HepG2 (cell line): Measurements from ENCODE around the gene STK32B. TPM values are rescaled to one million over a fixed set of nuclear protein-coding genes. Genes with fewer than 3 reads are reported as not detected.

Experiments
- ATAC-seq: fragments of 200-7000 bp; cut with Tn5 transposase; 3 replicates; pipeline ENCODE4 v1.9.1; 2020; ENCODE audit warnings: mild to moderate bottlenecking, moderate library complexity
- BruUV-seq: library from RNA; stranded (reverse); fragments of 400-500 nt; replicated peaks from 2 replicates; lab custom pipeline; 2021; lab: Mats Ljungman, UMichigan
- CTCF ChIA-PET: fragments of 300-600 bp; formaldehyde crosslinking; extraction: SDS; loops from one replicate; lab custom pipeline; 2021; ENCODE audit warnings: low total read pairs, inconsistent platforms, low intra/inter-chr PET ratio; lab: Yijun Ruan, JAX
- POLR2A ChIA-PET: fragments of 350-600 bp; sonication (Branson Sonifier 250); formaldehyde crosslinking; loops from one replicate; lab custom pipeline; 2020; ENCODE audit warnings: antibody characterized with exemption, inconsistent platforms; lab: Yijun Ruan, JAX
- DNase-seq: peaks from one replicate; pipeline ENCODE4 v3.0.0-alpha.2; 2015; ENCODE audit warnings: low spot score
- FAIRE-seq: peaks from 3 replicates; lab custom pipeline; 2011; peaks lifted over from hg19 to GRCh38; lab: Jason Lieb, UNC
- H2AFZ ChIP-seq: one replicate; pipeline ENCODE4 v1.6.1; 2011; ENCODE audit warnings: low read length, inconsistent platforms
- H3K27ac ChIP-seq: fragments of 300-600 bp; 3 replicates; pipeline ENCODE4 v1.8.0; 2011; ENCODE audit warnings: mixed run types, mild to moderate bottlenecking, mixed read lengths, low read length, inconsistent platforms; ENCODE audit not compliant: insufficient read depth; ENCODE audit errors: extremely low read length
- H3K27me3 ChIP-seq, 2 experiments: fragments of 200-600 bp in 1 of 2; 2 replicates in 1 of 2; 3 replicates in 1 of 2; pipeline versions ENCODE4 v1.6.0 to v1.8.0; 2011; ENCODE audit warnings: low read length in 2 of 2, mild to moderate bottlenecking in 2 of 2, moderate library complexity in 2 of 2, inconsistent platforms in 1 of 2; ENCODE audit not compliant: insufficient read depth in 2 of 2, control insufficient read depth in 1 of 2
- H3K36me3 ChIP-seq, 2 experiments: fragments of 200-600 bp in 1 of 2; replicated peaks in 1 of 2; 2 replicates in 1 of 2; 3 replicates in 1 of 2; pipeline versions ENCODE4 v1.5.1 to v1.8.0; 2011; ENCODE audit warnings: low read length in 2 of 2, inconsistent platforms in 1 of 2; ENCODE audit not compliant: insufficient read depth in 2 of 2, control insufficient read depth in 1 of 2
- H3K4me1 ChIP-seq: 2 replicates; pipeline ENCODE4 v1.5.1; 2012; ENCODE audit warnings: low read length, inconsistent platforms; ENCODE audit not compliant: insufficient read depth
- H3K4me2 ChIP-seq: 2 replicates; pipeline ENCODE4 v1.6.0; 2011; ENCODE audit warnings: low read depth, low read length, inconsistent platforms
- H3K4me3 ChIP-seq, 3 experiments: fragments of 200-600 bp in 1 of 3; sonication (generic), shearing (Covaris generic) in 1 of 3; replicated peaks in 1 of 3; 2 replicates each; pipeline ENCODE4 v1.5.1; 2011 to 2016; ENCODE audit warnings: low read length in 3 of 3, inconsistent platforms in 2 of 3, low read depth in 2 of 3, mild to moderate bottlenecking in 2 of 3, control low read depth in 1 of 3, mixed read lengths in 1 of 3; ENCODE audit not compliant: insufficient read depth in 1 of 3
- H3K79me2 ChIP-seq: one replicate; pipeline ENCODE4 v1.6.1; 2011; ENCODE audit warnings: low read length, inconsistent platforms; ENCODE audit not compliant: insufficient read depth
- H3K9ac ChIP-seq: 2 replicates; pipeline ENCODE4 v1.6.0; 2011; ENCODE audit warnings: mild to moderate bottlenecking, low read depth, low read length, inconsistent platforms; ENCODE audit not compliant: insufficient read depth
- H3K9me3 ChIP-seq: 2 replicates; pipeline ENCODE4 v1.5.1; 2012; ENCODE audit warnings: mild to moderate bottlenecking, low read length
- H4K20me1 ChIP-seq: 2 replicates; pipeline ENCODE4 v1.6.0; 2011; ENCODE audit warnings: inconsistent platforms, mild to moderate bottlenecking, low read length, moderate library complexity; ENCODE audit not compliant: insufficient read depth
- ZNF124 ChIP-seq: sonication (generic); formaldehyde crosslinking; IDR thresholded peaks from 2 replicates; pipeline ENCODE4 v1.4.0; 2020; ENCODE audit warnings: missing genetic modification reagents
- ZNF781 ChIP-seq: sonication (generic); formaldehyde crosslinking; IDR thresholded peaks from 2 replicates; pipeline ENCODE4 v1.5.1; 2020; ENCODE audit warnings: borderline replicate concordance, mild to moderate bottlenecking, missing genetic modification reagents; ENCODE audit errors: not compliant biosample characterization
- WGBS: methylation state at CpG from one replicate; pipeline ENCODE4 v1.1.6; 2017; ENCODE audit warnings: low lambda C conversion rate; 5-methylcytosine and 5-hydroxymethylcytosine counted together
- in situ Hi-C: cut with HindIII; loops from 2 replicates; pipeline ENCODE4 v1.10.0; 2017; ENCODE audit warnings: low pct_unique_long_range_greater_than_20kb; ENCODE audit not compliant: extremely low pct_ligation_motif_present
- intact Hi-C: fragments of 100-400 bp; cut with micrococcal nuclease; formaldehyde crosslinking; loops from one replicate; pipeline ENCODE4 v1.10.0; 2022; ENCODE audit not compliant: unreplicated experiment
- polyA plus RNA-seq, 8 experiments: library from polyadenylated mRNA; depleted of rRNA in 3 of 8; stranded (reverse) in 7 of 8; unstranded in 1 of 8; fragments of >200 nt; fragmentation: Illumina TruSeq in 4 of 8; extraction: Trizol in 4 of 8; gene quantifications; 2 replicates each; pipeline versions ENCODE4 v1.2.1 to v1.2.3, GENCODE V29; 2011 to 2016; ENCODE audit warnings: low read depth in 4 of 8, missing spikeins in 1 of 8, mixed read lengths in 1 of 8; ENCODE audit not compliant: insufficient read depth in 1 of 8
- total RNA-seq, 5 experiments: library from RNA; depleted of rRNA; stranded (reverse); fragments of >200 nt; fragmentation: Illumina TruSeq; extraction: Trizol; gene quantifications; 2 replicates each; pipeline ENCODE4 v1.2.3, GENCODE V29; 2016; ENCODE audit warnings: low read depth in 1 of 5
- TF ChIP-seq, protein P1 (sequence below), 2 experiments: IDR thresholded peaks; 2 replicates each; pipeline ENCODE4 v1.6.1; 2011 to 2012; ENCODE audit warnings: low read length in 2 of 2, borderline replicate concordance in 1 of 2, low read depth in 1 of 2, mild to moderate bottlenecking in 1 of 2, moderate library complexity in 1 of 2
- TF ChIP-seq, protein P2 (sequence below): sonication (generic); formaldehyde crosslinking; IDR thresholded peaks from 2 replicates; pipeline ENCODE4 v1.8.0; 2022; ENCODE audit warnings: missing genetic modification reagents, low read depth, mild to moderate bottlenecking, borderline replicate concordance
- TF ChIP-seq, protein P3 (sequence below): conservative IDR thresholded peaks from 2 replicates; pipeline ENCODE4 v1.6.1; 2018; ENCODE audit warnings: missing genetic modification reagents
- TF ChIP-seq, protein P4 (sequence below): sonication (generic); formaldehyde crosslinking; IDR thresholded peaks from 2 replicates; pipeline ENCODE4 v1.4.0; 2020; ENCODE audit warnings: mild to moderate bottlenecking, missing genetic modification reagents
- TF ChIP-seq, protein P5 (sequence below): sonication (generic); formaldehyde crosslinking; IDR thresholded peaks from 2 replicates; pipeline ENCODE4 v1.4.0; 2020; ENCODE audit warnings: mild to moderate bottlenecking, missing genetic modification reagents
- TF ChIP-seq, protein P6 (sequence below): sonication (generic); formaldehyde crosslinking; IDR thresholded peaks from 2 replicates; pipeline ENCODE4 v1.4.0; 2020; ENCODE audit warnings: missing genetic modification reagents

Gene STK32B
- total and polyA plus RNA-seq, 2 of the 13 experiments (the other 11 are each of a cell fraction or from before 2014, with no cell fraction given) = not detected

DNA sequence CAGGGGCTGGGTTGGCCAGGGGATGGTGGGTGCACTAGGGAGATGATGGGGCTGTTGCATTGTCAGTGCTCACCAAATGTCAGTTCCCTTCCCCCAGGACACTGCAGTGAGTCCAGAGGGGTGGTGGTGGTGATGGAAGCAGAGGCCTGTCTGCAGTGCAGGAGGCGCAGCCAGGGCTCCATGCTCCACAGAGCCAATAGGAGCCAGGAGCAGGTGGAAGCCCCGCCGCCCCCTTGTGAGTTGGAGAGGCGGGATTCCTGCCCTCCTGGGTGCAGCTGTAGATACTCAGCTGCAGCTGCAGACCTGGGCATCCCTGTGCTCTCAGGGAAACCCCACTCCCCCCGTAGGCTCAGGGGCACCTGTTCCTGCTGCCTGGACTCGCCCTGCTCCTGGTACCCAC lies 372.4 kb downstream of the STK32B start:
- POLR2A ChIA-PET = no interaction called here

More for the DNA sequence above, 372.4 kb downstream of the STK32B start:
- Histone ChIP-seq H2AFZ (no peak overlapping the region), H3K79me2 (no peaks in the 10 kb centered on the region), H3K4me1 (no peaks in the 10 kb centered on the region), H4K20me1 (no peaks in the 10 kb centered on the region), H3K36me3 (no peaks in the 10 kb centered on the region), H3K4me3 (no peak overlapping the region), H3K9ac (no peak overlapping the region), H3K4me2 (no peak overlapping the region)
- no TSS peak for BruUV-seq
- FAIRE-seq = no peak
- in situ Hi-C loops = no loop called here
- TF ChIP-seq, protein P1, sequence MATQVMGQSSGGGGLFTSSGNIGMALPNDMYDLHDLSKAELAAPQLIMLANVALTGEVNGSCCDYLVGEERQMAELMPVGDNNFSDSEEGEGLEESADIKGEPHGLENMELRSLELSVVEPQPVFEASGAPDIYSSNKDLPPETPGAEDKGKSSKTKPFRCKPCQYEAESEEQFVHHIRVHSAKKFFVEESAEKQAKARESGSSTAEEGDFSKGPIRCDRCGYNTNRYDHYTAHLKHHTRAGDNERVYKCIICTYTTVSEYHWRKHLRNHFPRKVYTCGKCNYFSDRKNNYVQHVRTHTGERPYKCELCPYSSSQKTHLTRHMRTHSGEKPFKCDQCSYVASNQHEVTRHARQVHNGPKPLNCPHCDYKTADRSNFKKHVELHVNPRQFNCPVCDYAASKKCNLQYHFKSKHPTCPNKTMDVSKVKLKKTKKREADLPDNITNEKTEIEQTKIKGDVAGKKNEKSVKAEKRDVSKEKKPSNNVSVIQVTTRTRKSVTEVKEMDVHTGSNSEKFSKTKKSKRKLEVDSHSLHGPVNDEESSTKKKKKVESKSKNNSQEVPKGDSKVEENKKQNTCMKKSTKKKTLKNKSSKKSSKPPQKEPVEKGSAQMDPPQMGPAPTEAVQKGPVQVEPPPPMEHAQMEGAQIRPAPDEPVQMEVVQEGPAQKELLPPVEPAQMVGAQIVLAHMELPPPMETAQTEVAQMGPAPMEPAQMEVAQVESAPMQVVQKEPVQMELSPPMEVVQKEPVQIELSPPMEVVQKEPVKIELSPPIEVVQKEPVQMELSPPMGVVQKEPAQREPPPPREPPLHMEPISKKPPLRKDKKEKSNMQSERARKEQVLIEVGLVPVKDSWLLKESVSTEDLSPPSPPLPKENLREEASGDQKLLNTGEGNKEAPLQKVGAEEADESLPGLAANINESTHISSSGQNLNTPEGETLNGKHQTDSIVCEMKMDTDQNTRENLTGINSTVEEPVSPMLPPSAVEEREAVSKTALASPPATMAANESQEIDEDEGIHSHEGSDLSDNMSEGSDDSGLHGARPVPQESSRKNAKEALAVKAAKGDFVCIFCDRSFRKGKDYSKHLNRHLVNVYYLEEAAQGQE (IDR thresholded peaks at IDR 0.05; ENCODE audit: borderline replicate concordance in 1 of 2, low read depth in 1 of 2, low read length in 2 of 2) = no peak
- TF ChIP-seq, protein P2, sequence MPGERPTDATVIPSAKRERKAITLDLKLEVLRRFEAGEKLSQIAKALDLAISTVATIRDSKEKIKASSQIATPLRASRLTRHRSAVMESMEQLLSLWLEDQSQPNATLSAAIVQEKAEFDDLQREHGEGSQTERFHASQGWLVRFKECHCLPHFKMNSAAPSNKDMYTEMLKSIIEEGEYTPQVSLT = no peak
- no peak for TF ChIP-seq ZNF781
- TF ChIP-seq ZNF124 (CRISPR knock-in tag) = no peak
- TF ChIP-seq, protein P3, sequence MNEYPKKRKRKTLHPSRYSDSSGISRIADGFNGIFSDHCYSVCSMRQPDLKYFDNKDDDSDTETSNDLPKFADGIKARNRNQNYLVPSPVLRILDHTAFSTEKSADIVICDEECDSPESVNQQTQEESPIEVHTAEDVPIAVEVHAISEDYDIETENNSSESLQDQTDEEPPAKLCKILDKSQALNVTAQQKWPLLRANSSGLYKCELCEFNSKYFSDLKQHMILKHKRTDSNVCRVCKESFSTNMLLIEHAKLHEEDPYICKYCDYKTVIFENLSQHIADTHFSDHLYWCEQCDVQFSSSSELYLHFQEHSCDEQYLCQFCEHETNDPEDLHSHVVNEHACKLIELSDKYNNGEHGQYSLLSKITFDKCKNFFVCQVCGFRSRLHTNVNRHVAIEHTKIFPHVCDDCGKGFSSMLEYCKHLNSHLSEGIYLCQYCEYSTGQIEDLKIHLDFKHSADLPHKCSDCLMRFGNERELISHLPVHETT = no peak
- TF ChIP-seq, protein P4, sequence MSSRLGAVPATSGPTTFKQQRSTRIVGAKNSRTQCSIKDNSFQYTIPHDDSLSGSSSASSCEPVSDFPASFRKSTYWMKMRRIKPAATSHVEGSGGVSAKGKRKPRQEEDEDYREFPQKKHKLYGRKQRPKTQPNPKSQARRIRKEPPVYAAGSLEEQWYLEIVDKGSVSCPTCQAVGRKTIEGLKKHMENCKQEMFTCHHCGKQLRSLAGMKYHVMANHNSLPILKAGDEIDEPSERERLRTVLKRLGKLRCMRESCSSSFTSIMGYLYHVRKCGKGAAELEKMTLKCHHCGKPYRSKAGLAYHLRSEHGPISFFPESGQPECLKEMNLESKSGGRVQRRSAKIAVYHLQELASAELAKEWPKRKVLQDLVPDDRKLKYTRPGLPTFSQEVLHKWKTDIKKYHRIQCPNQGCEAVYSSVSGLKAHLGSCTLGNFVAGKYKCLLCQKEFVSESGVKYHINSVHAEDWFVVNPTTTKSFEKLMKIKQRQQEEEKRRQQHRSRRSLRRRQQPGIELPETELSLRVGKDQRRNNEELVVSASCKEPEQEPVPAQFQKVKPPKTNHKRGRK (CRISPR knock-in tag) = no peak
- TF ChIP-seq, protein P5, sequence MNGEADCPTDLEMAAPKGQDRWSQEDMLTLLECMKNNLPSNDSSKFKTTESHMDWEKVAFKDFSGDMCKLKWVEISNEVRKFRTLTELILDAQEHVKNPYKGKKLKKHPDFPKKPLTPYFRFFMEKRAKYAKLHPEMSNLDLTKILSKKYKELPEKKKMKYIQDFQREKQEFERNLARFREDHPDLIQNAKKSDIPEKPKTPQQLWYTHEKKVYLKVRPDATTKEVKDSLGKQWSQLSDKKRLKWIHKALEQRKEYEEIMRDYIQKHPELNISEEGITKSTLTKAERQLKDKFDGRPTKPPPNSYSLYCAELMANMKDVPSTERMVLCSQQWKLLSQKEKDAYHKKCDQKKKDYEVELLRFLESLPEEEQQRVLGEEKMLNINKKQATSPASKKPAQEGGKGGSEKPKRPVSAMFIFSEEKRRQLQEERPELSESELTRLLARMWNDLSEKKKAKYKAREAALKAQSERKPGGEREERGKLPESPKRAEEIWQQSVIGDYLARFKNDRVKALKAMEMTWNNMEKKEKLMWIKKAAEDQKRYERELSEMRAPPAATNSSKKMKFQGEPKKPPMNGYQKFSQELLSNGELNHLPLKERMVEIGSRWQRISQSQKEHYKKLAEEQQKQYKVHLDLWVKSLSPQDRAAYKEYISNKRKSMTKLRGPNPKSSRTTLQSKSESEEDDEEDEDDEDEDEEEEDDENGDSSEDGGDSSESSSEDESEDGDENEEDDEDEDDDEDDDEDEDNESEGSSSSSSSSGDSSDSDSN (CRISPR knock-in tag) = no peak
- TF ChIP-seq, protein P6, sequence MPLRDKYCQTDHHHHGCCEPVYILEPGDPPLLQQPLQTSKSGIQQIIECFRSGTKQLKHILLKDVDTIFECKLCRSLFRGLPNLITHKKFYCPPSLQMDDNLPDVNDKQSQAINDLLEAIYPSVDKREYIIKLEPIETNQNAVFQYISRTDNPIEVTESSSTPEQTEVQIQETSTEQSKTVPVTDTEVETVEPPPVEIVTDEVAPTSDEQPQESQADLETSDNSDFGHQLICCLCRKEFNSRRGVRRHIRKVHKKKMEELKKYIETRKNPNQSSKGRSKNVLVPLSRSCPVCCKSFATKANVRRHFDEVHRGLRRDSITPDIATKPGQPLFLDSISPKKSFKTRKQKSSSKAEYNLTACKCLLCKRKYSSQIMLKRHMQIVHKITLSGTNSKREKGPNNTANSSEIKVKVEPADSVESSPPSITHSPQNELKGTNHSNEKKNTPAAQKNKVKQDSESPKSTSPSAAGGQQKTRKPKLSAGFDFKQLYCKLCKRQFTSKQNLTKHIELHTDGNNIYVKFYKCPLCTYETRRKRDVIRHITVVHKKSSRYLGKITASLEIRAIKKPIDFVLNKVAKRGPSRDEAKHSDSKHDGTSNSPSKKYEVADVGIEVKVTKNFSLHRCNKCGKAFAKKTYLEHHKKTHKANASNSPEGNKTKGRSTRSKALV = no peak
- TF ChIP-seq, all 625 proteins: peak for 0
- ATAC-seq = no peak
- Histone ChIP-seq H3K27me3 (no peaks in the 10 kb centered on the region; a peak in 2 of 5 replicates), H3K9me3 (no peaks in the 10 kb centered on the region), H3K27ac (no peak overlapping the region)
- DNase-seq = no peak
- CTCF ChIA-PET = no interaction called here
- intact Hi-C loops = no loop called here
- no CpG with 5 or more reads among the region's 6 CpGs for WGBS
